ENCODE results near the gene TAC3. TPM values are rescaled to one million over a fixed set of nuclear protein-coding genes. Genes with fewer than 3 reads are reported as not detected.
"Not testable (repeated sequence)": the region's sequence is repeated elsewhere in the genome, so short reads cannot be mapped to it uniquely, and the experiment has no call there.

The TAC3 gene
- total RNA-seq, 1 experiment from 2014 or later, result not detected

- in situ Hi-C loops (cut with HindIII; ENCODE audit: low pct_unique_long_range_greater_than_20kb, low sequenced_read_pairs), result not testable (repeated sequence)
- peak; percentile 63 for DNase-seq (ENCODE audit: low read depth)
Observed at GRCh38 chr12:56965997-56966642, 50.2 kb downstream of the TAC3 start.

- DNase-seq (ENCODE audit: low read depth); in situ Hi-C loops (cut with HindIII; ENCODE audit: low pct_unique_long_range_greater_than_20kb, low sequenced_read_pairs): not testable (repeated sequence)
Observed at GRCh38 chr12:56965124-56965523, 51.2 kb downstream of the TAC3 start.

GRCh38 chr12:56963557-56963956 is 52.8 kb downstream of the TAC3 start:
- in situ Hi-C loops (cut with HindIII; ENCODE audit: low pct_unique_long_range_greater_than_20kb, low sequenced_read_pairs), result not testable (repeated sequence)

GRCh38 chr12:56962247-56962646 is 54.1 kb downstream of the TAC3 start:
- in situ Hi-C loops (cut with HindIII; ENCODE audit: low pct_unique_long_range_greater_than_20kb, low sequenced_read_pairs); DNase-seq (ENCODE audit: low read depth): not testable (repeated sequence)

More at GRCh38 chr12:56963557-56963956, 52.8 kb downstream of the TAC3 start:
- DNase-seq (ENCODE audit: low read depth), result not testable (repeated sequence)

Other genes starting within 250 kb of the TAC3 start
- not detected in 2 replicates for gene SDR9C7, start 82.1 kb downstream of the TAC3 start, total RNA-seq (2014; rRNA removed; shearing (Covaris generic); ENCODE audit: low replicate concordance)
- gene RDH16, start 58.9 kb downstream of the TAC3 start, total RNA-seq (2014; rRNA removed; shearing (Covaris generic); ENCODE audit: low replicate concordance), result not detected in 2 replicates
- 2.2 and 3.1 TPM in 2 replicates for gene ZBTB39, start 10.0 kb downstream of the TAC3 start, total RNA-seq (2014; rRNA removed; shearing (Covaris generic); ENCODE audit: low replicate concordance)
- not detected in 2 replicates for gene MYO1A, start 33.6 kb upstream of the TAC3 start, total RNA-seq (2014; rRNA removed; shearing (Covaris generic); ENCODE audit: low replicate concordance)
- gene NEMP1, start 62.3 kb upstream of the TAC3 start, total RNA-seq (2014; rRNA removed; shearing (Covaris generic); ENCODE audit: low replicate concordance), result 23.1 and 23.8 TPM in 2 replicates
- 15.1 and 35.8 TPM in 2 replicates for gene NAB2, start 72.6 kb upstream of the TAC3 start, total RNA-seq (2014; rRNA removed; shearing (Covaris generic); ENCODE audit: low replicate concordance)
- 98.6 and 107 TPM in 2 replicates for gene STAT6, start 94.8 kb upstream of the TAC3 start, total RNA-seq (2014; rRNA removed; shearing (Covaris generic); ENCODE audit: low replicate concordance)
- gene LRP1, start 112.0 kb upstream of the TAC3 start, total RNA-seq (2014; rRNA removed; shearing (Covaris generic); ENCODE audit: low replicate concordance), result 23.5 and 28.4 TPM in 2 replicates
- gene LRP1-AS, start 131.1 kb upstream of the TAC3 start, total RNA-seq (2014; rRNA removed; shearing (Covaris generic); ENCODE audit: low replicate concordance), result not detected in 2 replicates
- gene NXPH4, start 200.3 kb upstream of the TAC3 start, total RNA-seq (2014; rRNA removed; shearing (Covaris generic); ENCODE audit: low replicate concordance), result 0.54 TPM in 1 of 2 replicates, not detected in the other
- gene SHMT2, start 213.2 kb upstream of the TAC3 start, total RNA-seq (2014; rRNA removed; shearing (Covaris generic); ENCODE audit: low replicate concordance), result 246 and 291 TPM in 2 replicates
- 0.95 TPM in 1 of 2 replicates, not detected in the other for gene STAC3, start 234.7 kb upstream of the TAC3 start, total RNA-seq (2014; rRNA removed; shearing (Covaris generic); ENCODE audit: low replicate concordance)